RWPE2 (cell line): ENCODE results near the gene MRPL10.

ENCODE experiments used
- ATAC-seq: fragments of 200-7000 bp; cut with Tn5 transposase; 3 replicates; pipeline ENCODE4 v1.9.1; 2021; ENCODE audit warnings: low read depth
- DNase-seq: peaks from one replicate; pipeline ENCODE4 v3.0.0-alpha.2; 2020; ENCODE audit warnings: low spot score
- H3K27ac ChIP-seq: fragments of 450-650 bp; 2 replicates; pipeline ENCODE4 v1.5.1; 2017; ENCODE audit warnings: mild to moderate bottlenecking; ENCODE audit not compliant: poor library complexity, severe bottlenecking
- H3K27me3 ChIP-seq: fragments of 250-450 bp; sonication (Bioruptor Pico); 2 replicates; pipeline ENCODE4 v1.5.1; 2021; ENCODE audit warnings: mild to moderate bottlenecking, moderate library complexity; ENCODE audit not compliant: insufficient read depth, poor library complexity, severe bottlenecking
- H3K36me3 ChIP-seq: fragments of 250-450 bp; sonication (Bioruptor Pico); 2 replicates; pipeline ENCODE4 v1.5.1; 2020; ENCODE audit warnings: low read depth, mild to moderate bottlenecking, moderate library complexity
- H3K4me1 ChIP-seq: fragments of 250-450 bp; sonication (Bioruptor Pico); 2 replicates; pipeline ENCODE4 v1.5.1; 2021; ENCODE audit warnings: mild to moderate bottlenecking, moderate library complexity; ENCODE audit not compliant: insufficient read depth, poor library complexity, severe bottlenecking
- H3K4me3 ChIP-seq: fragments of 250-450 bp; sonication (Bioruptor Pico); 2 replicates; pipeline ENCODE4 v1.5.1; 2021; ENCODE audit warnings: mild to moderate bottlenecking, moderate library complexity; ENCODE audit not compliant: severe bottlenecking
- H3K9me3 ChIP-seq: fragments of 250-450 bp; sonication (Bioruptor Pico); 2 replicates; pipeline ENCODE4 v1.5.1; 2021; ENCODE audit warnings: mild to moderate bottlenecking, moderate library complexity; ENCODE audit not compliant: severe bottlenecking
- TF ChIP-seq, protein P1 (sequence below): fragments of 450-650 bp; IDR thresholded peaks from one replicate; pipeline ENCODE4 v1.5.1; 2017; ENCODE audit warnings: mild to moderate bottlenecking, moderate library complexity; ENCODE audit not compliant: poor library complexity, severe bottlenecking

MRPL10 gene

DNA sequence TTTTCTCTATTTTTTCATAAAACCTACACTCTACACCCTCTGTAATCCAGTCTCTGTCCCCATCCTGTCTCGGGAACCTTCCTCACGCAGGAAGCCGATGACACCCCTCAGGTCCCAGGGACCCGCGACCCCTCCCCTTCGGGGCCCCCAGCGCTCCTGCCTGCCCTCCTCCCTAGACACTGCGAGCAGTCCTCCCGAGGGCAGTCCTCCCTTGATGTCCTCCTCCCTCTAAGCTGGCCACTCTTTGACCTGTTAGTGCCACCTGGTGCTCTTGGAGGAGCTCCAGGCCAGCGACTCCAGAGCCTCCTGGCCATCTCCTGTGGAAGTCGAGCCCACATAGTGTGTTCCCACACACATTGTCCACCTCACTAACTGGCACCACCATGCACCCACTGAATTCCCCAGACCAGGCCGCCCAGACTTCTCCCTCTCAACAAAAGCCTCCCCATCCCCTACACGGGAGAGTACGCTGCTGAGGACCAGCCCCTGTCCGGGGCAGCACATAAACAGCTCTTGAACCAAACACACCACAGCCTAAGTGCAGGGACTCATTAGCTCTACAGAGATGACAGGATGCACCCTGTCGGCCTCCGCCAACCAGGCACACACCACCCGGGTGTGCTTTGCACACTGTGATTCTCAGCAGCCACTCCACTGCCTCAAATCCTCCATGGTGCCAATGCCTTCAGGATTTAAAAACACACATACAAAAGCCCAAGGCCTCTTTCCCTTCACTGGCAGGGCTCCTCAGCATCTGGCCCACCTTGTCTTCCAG is 19.0 kb downstream of the MRPL10 start:
- H3K4me3 ChIP-seq, result no peak overlapping the region
- H3K9me3 ChIP-seq, result no peaks in the 10 kb centered on the region
- DNase-seq (peak; percentile 32), ATAC-seq (no peak)
- H3K27me3 ChIP-seq, result no peaks in the 10 kb centered on the region
- peaks cover 29% of the 10 kb centered on the region for H3K36me3 ChIP-seq
- no peak overlapping the region for H3K27ac ChIP-seq
- H3K4me1 ChIP-seq, result peaks cover 10% of the 10 kb centered on the region
- TF ChIP-seq, protein P1, sequence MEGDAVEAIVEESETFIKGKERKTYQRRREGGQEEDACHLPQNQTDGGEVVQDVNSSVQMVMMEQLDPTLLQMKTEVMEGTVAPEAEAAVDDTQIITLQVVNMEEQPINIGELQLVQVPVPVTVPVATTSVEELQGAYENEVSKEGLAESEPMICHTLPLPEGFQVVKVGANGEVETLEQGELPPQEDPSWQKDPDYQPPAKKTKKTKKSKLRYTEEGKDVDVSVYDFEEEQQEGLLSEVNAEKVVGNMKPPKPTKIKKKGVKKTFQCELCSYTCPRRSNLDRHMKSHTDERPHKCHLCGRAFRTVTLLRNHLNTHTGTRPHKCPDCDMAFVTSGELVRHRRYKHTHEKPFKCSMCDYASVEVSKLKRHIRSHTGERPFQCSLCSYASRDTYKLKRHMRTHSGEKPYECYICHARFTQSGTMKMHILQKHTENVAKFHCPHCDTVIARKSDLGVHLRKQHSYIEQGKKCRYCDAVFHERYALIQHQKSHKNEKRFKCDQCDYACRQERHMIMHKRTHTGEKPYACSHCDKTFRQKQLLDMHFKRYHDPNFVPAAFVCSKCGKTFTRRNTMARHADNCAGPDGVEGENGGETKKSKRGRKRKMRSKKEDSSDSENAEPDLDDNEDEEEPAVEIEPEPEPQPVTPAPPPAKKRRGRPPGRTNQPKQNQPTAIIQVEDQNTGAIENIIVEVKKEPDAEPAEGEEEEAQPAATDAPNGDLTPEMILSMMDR, result no peak

- H3K36me3 ChIP-seq, result peaks cover 25% of the 10 kb centered on the region
Observed at GRCh38 chr17:47811709-47812108, 19.6 kb downstream of the MRPL10 start.

DNA sequence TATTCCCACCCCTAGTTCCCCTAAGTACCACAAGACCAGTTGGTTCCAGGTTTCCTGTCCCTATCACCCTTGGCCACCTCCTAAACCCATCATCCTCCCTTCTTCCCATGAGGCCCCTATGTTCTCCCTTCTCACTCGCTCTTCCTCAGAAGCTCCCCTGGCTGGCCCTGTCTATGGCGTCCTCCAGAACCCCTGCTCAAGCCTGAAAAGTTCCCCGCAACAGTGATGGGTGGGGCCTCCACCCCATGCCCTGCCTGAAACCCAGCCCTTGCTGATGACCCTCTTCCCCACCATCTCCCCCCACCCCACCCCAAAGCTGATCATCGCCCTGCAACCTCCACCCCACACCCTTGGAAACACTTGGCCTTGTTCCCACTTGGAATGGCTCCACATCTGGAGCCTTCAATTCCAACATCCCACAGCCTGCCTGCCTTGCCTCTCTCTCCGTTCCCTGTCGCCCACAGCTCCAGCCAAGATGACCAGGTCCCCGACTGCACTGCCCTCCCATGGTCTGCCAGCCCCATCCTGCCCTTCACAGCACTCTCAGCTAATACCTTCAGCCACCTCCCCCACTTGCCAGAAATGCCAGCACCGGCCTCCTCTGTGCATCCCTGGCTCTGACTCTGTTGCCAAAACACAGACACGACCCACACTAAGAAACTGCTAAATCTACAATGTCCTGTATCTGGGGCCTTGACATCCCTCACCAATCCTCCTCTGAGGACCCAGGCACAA is 20.3 kb downstream of the MRPL10 start:
- peaks cover 10% of the 10 kb centered on the region for H3K4me1 ChIP-seq
- no peak overlapping the region for H3K4me3 ChIP-seq
- peaks cover 20% of the 10 kb centered on the region for H3K36me3 ChIP-seq
- no peaks in the 10 kb centered on the region for H3K9me3 ChIP-seq
- no peaks in the 10 kb centered on the region for H3K27me3 ChIP-seq
- peak overlapping the region; percentile 26 for H3K27ac ChIP-seq
- DNase-seq (peak; percentile 49), ATAC-seq (no peak)
- TF ChIP-seq, protein P1, result no peak

More at GRCh38 chr17:47811709-47812108, 19.6 kb downstream of the MRPL10 start:
- ATAC-seq, result no peak
- Histone ChIP-seq H3K27ac (no peak overlapping the region), H3K9me3 (no peaks in the 10 kb centered on the region), H3K27me3 (no peaks in the 10 kb centered on the region), H3K4me1 (peaks cover 10% of the 10 kb centered on the region), H3K4me3 (no peak overlapping the region)
- no peak for DNase-seq
- TF ChIP-seq, protein P1, result no peak

DNA sequence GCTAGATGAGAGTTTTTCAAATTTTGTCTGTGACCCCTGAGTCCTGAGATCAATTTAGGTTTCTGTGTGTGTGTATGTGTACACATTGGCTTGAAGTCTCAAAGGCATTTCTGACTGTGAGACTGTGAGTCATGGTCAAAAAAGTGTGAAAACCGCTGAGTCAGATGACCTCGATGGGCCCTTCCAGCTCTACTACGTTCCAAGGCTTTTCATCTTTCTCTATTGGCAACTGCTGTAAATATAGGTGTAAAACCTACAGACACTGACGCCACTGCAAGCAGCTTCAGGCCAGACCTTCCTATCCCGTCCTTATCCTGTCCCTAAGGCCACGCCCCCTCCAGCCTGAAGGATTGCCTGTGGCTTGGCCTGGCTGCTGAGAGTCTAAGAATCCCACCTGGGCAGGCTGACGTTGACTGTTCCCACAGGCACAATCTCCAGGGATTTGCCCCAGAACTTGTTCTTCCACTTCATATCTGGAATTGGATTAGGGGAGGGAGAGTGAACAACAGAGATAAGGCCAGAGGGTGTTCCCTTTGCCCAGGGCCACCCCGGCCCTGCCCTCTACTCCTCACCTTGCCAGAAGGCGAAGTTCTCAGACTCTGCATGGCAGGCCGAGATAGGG is 21.0 kb downstream of the MRPL10 start:
- peak; percentile 91 for DNase-seq
- Histone ChIP-seq H3K4me3 (no peak overlapping the region), H3K4me1 (peaks cover 10% of the 10 kb centered on the region), H3K27ac (peak overlapping the region; percentile 26), H3K27me3 (no peaks in the 10 kb centered on the region), H3K36me3 (peaks cover 13% of the 10 kb centered on the region), H3K9me3 (no peaks in the 10 kb centered on the region)
- TF ChIP-seq, protein P1, result no peak
- ATAC-seq, result peak; percentile 86
